ENCODE measurements around the gene GCH1. TPM values are rescaled to one million over a fixed set of nuclear protein-coding genes. Genes with fewer than 3 reads are reported as not detected.
"Not testable (repeated sequence)": the region's sequence is repeated elsewhere in the genome, so short reads cannot be mapped to it uniquely, and the experiment has no call there.

Gene GCH1
- total RNA-seq, 1 donor from 2014 or later = 2.1 TPM

- no peak for ATAC-seq
- intact Hi-C loops (cut with micrococcal nuclease) = no loop called here
Measured at GRCh38 chr14:54877015-54877702, 25.5 kb downstream of the GCH1 start.

DNA sequence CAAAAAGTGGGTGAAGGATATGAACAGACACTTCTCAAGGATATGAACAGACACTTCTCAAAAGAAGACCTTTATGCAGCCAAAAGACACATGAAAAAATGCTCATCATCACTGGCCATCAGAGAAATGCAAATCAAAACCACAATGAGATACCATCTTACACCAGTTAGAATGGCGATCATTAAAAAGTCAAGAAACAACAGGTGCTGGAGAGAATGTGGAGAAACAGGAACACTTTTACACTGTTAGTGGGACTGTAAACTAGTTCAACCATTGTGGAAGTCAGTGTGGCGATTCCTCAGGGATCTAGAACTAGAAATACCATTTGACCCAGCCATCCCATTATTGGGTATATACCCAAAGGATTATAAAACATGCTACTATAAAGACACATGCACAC lies 27.0 kb downstream of the GCH1 start:
- DNase-seq; ATAC-seq; intact Hi-C loops (cut with micrococcal nuclease): not testable (repeated sequence)

More at GRCh38 chr14:54877015-54877702, 25.5 kb downstream of the GCH1 start:
- DNase-seq = no peak

DNA sequence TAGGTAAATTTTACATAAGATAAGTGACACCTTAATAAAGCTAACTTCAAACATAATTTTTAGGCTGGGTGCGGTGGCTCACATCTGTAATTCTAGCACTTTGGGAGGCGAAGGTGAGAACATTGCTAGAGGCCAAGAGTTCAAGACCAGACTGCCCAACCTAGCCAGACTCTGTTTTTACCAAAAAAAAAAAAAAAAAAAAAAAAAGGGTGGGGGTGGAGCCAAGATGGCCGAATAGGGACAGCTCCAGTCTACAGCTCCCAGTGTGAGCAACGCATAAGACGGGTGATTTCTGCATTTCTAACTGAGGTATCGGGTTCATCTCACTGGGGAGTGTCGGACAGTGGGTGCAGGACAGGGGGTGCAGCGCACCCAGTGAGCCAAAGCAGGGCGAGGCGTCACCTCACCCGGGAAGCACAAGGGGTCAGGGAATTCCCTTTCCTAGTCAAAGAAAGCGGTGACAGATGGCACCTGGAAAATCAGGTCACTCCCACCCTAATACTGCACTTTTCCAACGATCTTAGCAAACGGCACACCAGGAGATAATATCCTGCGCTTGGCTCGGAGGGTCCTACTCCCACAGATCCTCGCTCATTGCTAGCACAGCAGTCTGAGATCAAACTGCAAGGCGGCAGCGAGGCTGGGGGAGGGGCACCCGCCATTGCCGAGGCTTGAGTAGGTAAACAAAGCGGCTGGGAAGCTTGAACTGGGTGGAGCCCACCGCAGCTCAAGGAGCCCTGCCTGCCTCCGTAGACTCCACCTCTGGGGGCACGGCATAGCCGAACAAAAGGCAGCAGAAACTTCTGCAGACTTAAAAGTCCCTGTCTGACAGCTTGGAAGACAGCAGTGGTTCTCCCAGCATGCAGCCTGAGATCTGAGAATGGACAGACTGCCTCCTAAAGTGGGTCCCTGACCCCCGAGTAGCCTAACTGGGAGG lies 32.2 kb downstream of the GCH1 start:
- intact Hi-C loops (cut with micrococcal nuclease); ATAC-seq: not testable (repeated sequence)
- DNase-seq = peak; percentile 37

DNA sequence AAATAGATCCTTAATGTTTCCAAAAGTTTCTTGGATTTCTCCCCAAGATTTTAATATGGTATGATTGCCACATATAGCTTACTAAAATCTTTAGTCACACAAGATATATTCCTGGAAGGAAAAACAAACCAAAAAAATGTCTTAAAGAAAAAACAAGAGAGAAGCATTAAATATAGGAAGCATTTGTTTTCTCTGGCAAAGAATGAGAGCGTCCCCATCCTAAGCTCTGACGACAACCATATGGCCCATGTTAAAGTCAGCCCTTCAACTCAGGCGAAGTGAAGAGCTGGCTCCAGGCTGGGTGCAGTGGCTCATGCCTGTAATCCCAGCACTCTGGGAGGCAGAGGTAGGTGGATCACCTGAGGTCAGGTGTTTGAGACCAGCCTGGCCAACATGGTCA lies 35.6 kb downstream of the GCH1 start:
- DNase-seq (no peak), ATAC-seq (no peak)
- intact Hi-C loops (cut with micrococcal nuclease) = no loop called here

GRCh38 chr14:54866588-54866987 lies 36.0 kb downstream of the GCH1 start:
- no peak for ATAC-seq
- intact Hi-C loops (cut with micrococcal nuclease) = no loop called here
- DNase-seq = no peak

DNA sequence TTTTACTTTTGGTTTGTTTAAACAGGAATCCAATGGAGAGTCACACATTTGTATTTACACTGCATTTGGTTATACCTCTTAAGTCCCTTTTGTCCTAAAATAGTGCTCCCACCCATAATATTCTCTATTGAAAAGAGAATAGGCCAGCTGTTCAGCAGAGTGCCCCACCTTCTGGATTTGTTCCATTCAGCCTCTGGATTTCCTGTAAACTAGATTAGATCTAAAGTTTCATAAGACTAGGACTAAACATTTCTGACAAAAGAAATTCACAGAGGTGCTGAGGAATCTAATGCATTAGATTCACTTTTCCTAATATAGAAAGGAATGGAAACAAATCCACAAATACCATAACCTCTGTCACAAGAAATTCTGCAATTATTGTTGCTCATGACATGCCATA lies 38.1 kb downstream of the GCH1 start:
- intact Hi-C loops (cut with micrococcal nuclease) = no loop called here
- no peak for DNase-seq
- ATAC-seq = peak; percentile 54

- DNase-seq (no peak), ATAC-seq (peak; percentile 90)
- intact Hi-C loops (cut with micrococcal nuclease) = no loop called here
Measured at GRCh38 chr14:54857830-54858269, 44.8 kb downstream of the GCH1 start.

GRCh38 chr14:54856152-54856551 lies 46.5 kb downstream of the GCH1 start:
- ATAC-seq (no peak), DNase-seq (no peak)
- intact Hi-C loops (cut with micrococcal nuclease) = no loop called here

DNA sequence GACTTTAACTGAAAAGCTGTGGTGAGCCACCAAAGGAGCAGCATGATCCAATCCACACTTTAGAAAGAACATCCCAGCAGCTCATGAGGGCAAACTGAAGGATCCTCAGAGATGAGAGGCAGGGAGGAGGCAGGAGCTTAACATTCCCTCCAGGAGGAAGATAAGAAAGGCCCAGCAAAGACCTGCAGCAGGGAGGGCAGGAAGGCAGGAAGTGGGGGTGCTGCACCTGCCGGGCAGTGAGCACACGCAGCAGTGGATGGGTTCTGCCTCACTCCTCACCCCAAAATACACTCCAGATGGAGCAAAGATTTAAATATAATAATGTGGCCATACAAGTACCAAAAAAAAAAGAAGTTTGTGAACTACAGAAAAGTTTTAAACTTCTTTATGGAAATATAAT lies 48.4 kb downstream of the GCH1 start:
- no peak for DNase-seq
- ATAC-seq = no peak
- intact Hi-C loops (cut with micrococcal nuclease) = no loop called here

DNA sequence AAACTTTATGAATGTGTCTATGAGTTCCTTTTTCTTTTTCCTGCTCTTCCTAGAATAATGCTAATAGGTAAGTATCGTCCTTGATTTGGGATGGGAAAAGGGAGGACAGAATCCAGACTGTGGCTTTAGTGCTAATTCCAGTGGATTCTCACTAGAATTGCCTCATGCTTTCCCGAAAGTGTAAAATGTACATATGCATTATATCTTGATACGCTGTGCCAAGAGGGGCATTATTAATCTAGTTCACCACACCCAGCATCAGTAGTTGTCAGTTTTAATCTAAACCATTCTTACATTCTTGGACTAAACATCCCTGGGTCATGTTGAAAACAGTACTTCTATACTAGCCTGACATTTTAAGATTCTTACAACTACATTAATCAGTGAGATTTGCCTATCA lies 49.3 kb downstream of the GCH1 start:
- no peak for ATAC-seq
- DNase-seq = no peak
- intact Hi-C loops (cut with micrococcal nuclease) = no loop called here

DNA sequence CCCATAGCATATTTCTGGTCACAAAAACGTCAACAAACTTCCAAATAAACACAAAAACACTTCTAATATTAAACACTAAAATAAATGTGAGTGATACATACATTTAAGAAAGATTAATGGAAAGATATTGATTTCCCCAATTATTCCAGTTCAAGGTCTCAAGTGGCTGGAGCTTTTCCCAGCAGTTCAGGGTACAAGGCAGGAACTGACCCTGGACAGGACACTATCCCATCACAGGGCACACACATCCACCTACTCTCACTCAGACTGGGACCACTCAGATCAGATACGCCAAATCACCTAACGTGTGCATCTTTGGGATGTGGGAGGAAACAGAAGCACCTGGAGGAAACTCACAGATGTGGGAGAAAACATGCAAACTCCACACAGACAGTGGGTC lies 50.4 kb downstream of the GCH1 start:
- intact Hi-C loops (cut with micrococcal nuclease) = no loop called here
- DNase-seq (no peak), ATAC-seq (no peak)

GRCh38 chr14:54848910-54849309 lies 53.7 kb downstream of the GCH1 start:
- DNase-seq (no peak), ATAC-seq (no peak)
- intact Hi-C loops (cut with micrococcal nuclease) = no loop called here

GRCh38 chr14:54845641-54846040 lies 57.0 kb downstream of the GCH1 start:
- intact Hi-C loops (cut with micrococcal nuclease) = no loop called here
- DNase-seq (no peak), ATAC-seq (no peak)

DNA sequence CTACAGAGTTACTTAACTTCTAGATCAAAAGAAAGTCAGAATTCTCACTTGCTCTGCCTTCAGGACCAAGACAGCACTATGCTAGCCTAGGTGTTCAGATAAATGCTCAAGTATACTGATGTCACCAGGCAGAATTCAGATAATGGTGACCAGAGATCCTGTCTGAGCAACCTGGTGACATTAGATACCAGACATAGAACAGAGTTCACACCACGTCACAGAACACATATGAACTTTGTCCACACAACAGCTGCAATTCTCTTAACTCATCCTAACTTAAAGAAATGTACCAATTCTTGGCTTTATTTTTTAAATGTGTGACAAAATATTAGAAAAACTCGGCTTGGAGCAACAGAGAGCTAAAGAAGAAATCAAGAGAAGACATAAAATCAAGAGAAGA lies 58.1 kb downstream of the GCH1 start:
- ATAC-seq (no peak), DNase-seq (no peak)
- intact Hi-C loops (cut with micrococcal nuclease) = no loop called here

DNA sequence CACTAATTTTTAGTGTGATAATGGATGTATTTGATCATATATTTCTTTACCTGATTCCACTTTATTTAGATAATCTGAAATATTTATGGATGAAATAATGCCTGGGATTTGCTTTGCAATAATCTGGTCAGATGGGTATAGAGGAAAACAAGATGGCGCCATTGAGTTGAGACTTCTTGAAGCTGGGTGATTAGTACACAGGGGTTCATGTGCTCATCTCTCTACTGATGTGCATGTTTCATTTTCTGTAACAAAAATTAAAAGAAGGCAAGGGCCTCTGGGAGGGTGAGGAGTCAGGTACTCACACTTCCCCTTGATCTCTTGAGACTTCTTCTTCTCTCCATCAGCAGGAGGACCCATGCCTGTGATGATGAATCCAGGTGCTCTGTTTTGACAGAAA lies 61.8 kb downstream of the GCH1 start:
- DNase-seq = no peak
- intact Hi-C loops (cut with micrococcal nuclease) = no loop called here
- ATAC-seq = no peak

DNA sequence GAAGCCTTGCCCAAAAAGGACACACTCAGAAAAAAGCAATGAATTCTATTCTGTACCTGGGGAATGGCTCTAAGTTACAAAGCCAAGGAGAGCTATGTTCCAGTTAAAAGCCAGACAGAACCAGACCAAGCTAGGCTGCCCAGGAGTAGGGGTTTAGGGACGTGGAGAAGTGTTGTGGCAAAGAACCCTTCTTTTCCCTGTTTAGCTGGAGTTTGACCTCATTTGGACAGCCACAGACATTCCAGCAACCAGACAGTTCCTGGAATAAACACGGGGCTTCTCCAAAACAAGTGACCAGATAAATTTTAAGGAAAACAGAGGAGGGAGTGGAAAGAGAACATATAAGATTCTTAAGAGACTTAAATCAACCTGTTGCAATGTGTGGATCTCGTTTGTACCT lies 62.3 kb downstream of the GCH1 start:
- intact Hi-C loops (cut with micrococcal nuclease) = no loop called here
- ATAC-seq = no peak

GRCh38 chr14:54839701-54840119 lies 62.9 kb downstream of the GCH1 start:
- DNase-seq = no peak
- intact Hi-C loops (cut with micrococcal nuclease) = no loop called here
- peak; percentile 56 for ATAC-seq

More for the DNA sequence above, 62.3 kb downstream of the GCH1 start:
- DNase-seq = no peak

GRCh38 chr14:54838931-54839512 lies 63.6 kb downstream of the GCH1 start:
- intact Hi-C loops (cut with micrococcal nuclease) = no loop called here
- DNase-seq (no peak), ATAC-seq (no peak)

GRCh38 chr14:54837508-54838149 lies 65.0 kb downstream of the GCH1 start:
- no peak for DNase-seq
- ATAC-seq = no peak

GRCh38 chr14:54836231-54836630 lies 66.4 kb downstream of the GCH1 start:
- DNase-seq (no peak), ATAC-seq (no peak)
- intact Hi-C loops (cut with micrococcal nuclease) = no loop called here

More at GRCh38 chr14:54837508-54838149, 65.0 kb downstream of the GCH1 start:
- intact Hi-C loops (cut with micrococcal nuclease) = no loop called here
